PC-3 (cell line): Measurements from ENCODE around the gene TMUB2. TPM values are rescaled to one million over a fixed set of nuclear protein-coding genes. Genes with fewer than 3 reads are reported as not detected.
A peak's percentile ranks its signal among the peaks of the same experiment; 100 is the strongest.
"Not testable (repeated sequence)": the region's sequence is repeated elsewhere in the genome, so short reads cannot be mapped to it uniquely, and the experiment has no call there.

Experiments used
- ATAC-seq: fragments of 200-7000 bp; cut with Tn5 transposase; 2 replicates; pipeline ENCODE4 v1.9.1; 2020; ENCODE audit warnings: mild to moderate bottlenecking, moderate library complexity
- Bru-seq: library from RNA; stranded (reverse); fragments of 400-500 nt; gene quantifications from one replicate; lab custom pipeline; 2021; lab: Mats Ljungman, UMichigan
- BruChase-seq, 2 experiments: library from RNA; stranded (reverse); fragments of 400-500 nt; gene quantifications; one replicate each; lab custom pipeline; 2021; lab: Mats Ljungman, UMichigan
- BruUV-seq: library from RNA; stranded (reverse); fragments of 400-500 nt; replicated peaks from 2 replicates; lab custom pipeline; 2021; lab: Mats Ljungman, UMichigan
- CTCF ChIA-PET: fragments of 300-600 bp; sonication (Branson Sonifier 250); formaldehyde crosslinking; loops from one replicate; lab custom pipeline; 2022; ENCODE audit warnings: antibody characterized with exemption; lab: Charles Lee
- POLR2A ChIA-PET: fragments of 300-600 bp; sonication (Branson Sonifier 250); formaldehyde crosslinking; loops from one replicate; lab custom pipeline; 2022; ENCODE audit warnings: antibody characterized with exemption; ENCODE audit not compliant: unreplicated experiment; lab: Charles Lee
- DNase-seq: peaks from one replicate; pipeline ENCODE4 v3.0.0-alpha.2; 2015
- H2AFZ ChIP-seq: fragments of 300-600 bp; sonication (generic); 2 replicates; pipeline ENCODE4 v1.6.0; 2016; ENCODE audit warnings: antibody characterized with exemption, low read length
- H3F3A ChIP-seq: fragments of 300-600 bp; sonication (generic); one replicate; pipeline ENCODE4 v1.6.0; 2017; ENCODE audit warnings: antibody characterized with exemption, low read length, control low read depth, mild to moderate bottlenecking; ENCODE audit not compliant: unreplicated experiment
- H3K27ac ChIP-seq: fragments of 300-600 bp; sonication (generic); 2 replicates; pipeline ENCODE4 v1.5.1; 2016; ENCODE audit warnings: mild to moderate bottlenecking, low read length
- H3K27me3 ChIP-seq: fragments of 300-600 bp; sonication (generic); 2 replicates; pipeline ENCODE4 v1.6.1; 2016; ENCODE audit warnings: low read length, mixed read lengths
- H3K36me3 ChIP-seq: fragments of 300-600 bp; sonication (generic); 2 replicates; pipeline ENCODE4 v1.6.1; 2016; ENCODE audit warnings: low read depth, mixed run types, low read length, mixed read lengths
- H3K4me1 ChIP-seq: fragments of 300-600 bp; sonication (generic); 2 replicates; pipeline ENCODE4 v1.5.1; 2016; ENCODE audit warnings: low read length; ENCODE audit not compliant: insufficient read depth
- H3K4me2 ChIP-seq: fragments of 300-600 bp; sonication (generic); 2 replicates; pipeline ENCODE4 v1.6.0; 2016; ENCODE audit warnings: low read length
- H3K4me3 ChIP-seq: fragments of 300-600 bp; sonication (generic); 2 replicates; pipeline ENCODE4 v1.5.1; 2016; ENCODE audit warnings: mild to moderate bottlenecking, low read length, mixed read lengths
- H3K79me2 ChIP-seq: fragments of 300-600 bp; sonication (generic); 2 replicates; pipeline ENCODE4 v1.6.1; 2017; ENCODE audit warnings: low read length, mixed read lengths
- H3K9ac ChIP-seq: fragments of 300-600 bp; sonication (generic); 2 replicates; pipeline ENCODE4 v1.6.0; 2016; ENCODE audit warnings: mild to moderate bottlenecking, low read length
- H3K9me2 ChIP-seq: fragments of 300-600 bp; sonication (generic); replicated peaks from 2 replicates; pipeline ENCODE4 v1.6.1; 2016; ENCODE audit warnings: mixed run types, low read length, mixed read lengths
- H3K9me3 ChIP-seq: fragments of 300-600 bp; sonication (generic); 2 replicates; pipeline ENCODE4 v1.6.1; 2016; ENCODE audit warnings: low read length, mixed read lengths
- H4K20me1 ChIP-seq: fragments of 300-600 bp; sonication (generic); 2 replicates; pipeline ENCODE4 v1.6.1; 2016; ENCODE audit warnings: low read length, mixed read lengths
- EZH2 ChIP-seq: fragments of 300-600 bp; sonication (generic); IDR thresholded peaks from one replicate; pipeline ENCODE4 v1.6.1; 2017; ENCODE audit warnings: antibody characterized with exemption, mild to moderate bottlenecking, low read length; ENCODE audit not compliant: unreplicated experiment
- EZH2phosphoT487 ChIP-seq: fragments of 300-600 bp; sonication (generic); IDR thresholded peaks from 2 replicates; pipeline ENCODE4 v1.6.1; 2018; ENCODE audit warnings: mild to moderate bottlenecking, antibody characterized with exemption, low read length, borderline replicate concordance
- intact Hi-C: fragments of 100-400 bp; cut with micrococcal nuclease; formaldehyde crosslinking; loops from 2 replicates; pipeline ENCODE4 v1.9.0; 2023
- long read RNA-seq: library from polyadenylated mRNA; unstranded; transcript quantifications from one replicate; pipeline ENCODE4 v2.0.0, GENCODE V29; 2021; ENCODE audit not compliant: unreplicated experiment
- total RNA-seq: library from RNA; depleted of rRNA; stranded (reverse); fragments of >200 nt; gene quantifications from 2 replicates; pipeline ENCODE4 v1.2.3, GENCODE V29; 2014; rRNA removed
- TF ChIP-seq, protein P1 (sequence below): fragments of 300-600 bp; sonication (generic); conservative IDR thresholded peaks from 2 replicates; pipeline ENCODE4 v1.5.1; 2017; ENCODE audit warnings: antibody characterized with exemption, low read depth, mild to moderate bottlenecking, low read length

The TMUB2 gene
- total RNA-seq (38.3 and 43.4 TPM in 2 replicates), Bru-seq, nascent RNA (percentile 87 among the genes with signal in this experiment), BruChase-seq, experiment 1, labeled RNA remaining after a 6-hour chase (percentile 96 among the genes with signal in this experiment), BruChase-seq, experiment 2, labeled RNA remaining after a 2-hour chase (percentile 94 among the genes with signal in this experiment)
- long read RNA-seq, transcript TMUB2-201 (3 exons, 2,418 nt), result major isoform, 8 of 140 reads
- long read RNA-seq, partial matches to known transcripts, result 73 of 140 reads
- long read RNA-seq, other reads (novel, unspliced or antisense), result 47 of 140 reads

DNA sequence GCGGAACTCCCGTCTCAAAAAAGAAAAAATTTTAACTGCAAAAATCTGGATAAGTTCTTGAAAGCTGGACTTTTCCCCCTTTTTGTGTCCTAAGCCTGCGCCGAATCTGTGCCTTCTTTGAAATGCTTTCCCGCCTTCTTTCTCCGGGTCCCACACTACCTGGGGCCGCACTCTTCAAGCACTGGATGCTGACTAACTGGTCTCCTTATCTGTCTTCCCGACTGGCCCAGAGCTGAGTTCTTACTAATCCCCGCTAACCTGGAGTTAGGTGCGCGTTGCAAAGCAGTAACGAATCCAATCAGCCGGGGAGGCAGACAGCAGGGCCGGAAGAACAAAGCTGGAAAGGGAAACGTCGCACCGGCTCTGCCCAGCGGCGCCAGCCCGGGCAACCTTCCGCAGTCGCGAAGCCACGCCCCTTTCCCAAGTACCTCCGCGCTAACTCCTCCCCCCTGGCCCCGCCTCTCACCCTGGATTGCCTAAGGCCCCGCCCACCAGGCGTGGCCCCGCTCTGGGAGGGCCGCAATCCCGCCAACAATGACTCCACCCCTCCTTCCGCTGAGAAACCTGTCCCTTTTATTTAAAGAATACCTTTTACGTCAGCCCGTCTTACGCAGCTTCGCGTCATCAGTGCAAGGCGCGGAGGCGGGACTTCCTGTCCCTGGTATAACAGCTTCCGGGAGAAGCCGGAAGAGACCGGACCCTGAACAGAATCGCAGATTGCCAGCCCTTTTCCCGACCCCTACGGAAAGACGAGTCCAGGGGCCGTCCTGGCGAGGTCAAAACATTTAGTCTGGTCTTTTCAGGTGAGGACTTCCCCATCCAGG is at the start of gene TMUB2:
TSS of gene TMUB2 (plus strand) at position 666 of the 824 bp plus-strand sequence. CDS start 737 bp downstream, outside the sequence.
- H2AFZ ChIP-seq, result peak within 1 kb of the TSS; percentile 87
- H3K27ac ChIP-seq, result peak within 1 kb of the TSS; percentile 83
- TSS peak; percentile 74 for BruUV-seq
- POLR2A ChIA-PET, result interaction anchor here (0.5 to 1.0 kb wide), 5 partner anchors 18 to 570 kb away, joined by 3 to 13 read pairs (median 3); no protein-coding TSS in a partner anchor
- TF ChIP-seq EZH2, result no peak
- TF ChIP-seq, protein P1, sequence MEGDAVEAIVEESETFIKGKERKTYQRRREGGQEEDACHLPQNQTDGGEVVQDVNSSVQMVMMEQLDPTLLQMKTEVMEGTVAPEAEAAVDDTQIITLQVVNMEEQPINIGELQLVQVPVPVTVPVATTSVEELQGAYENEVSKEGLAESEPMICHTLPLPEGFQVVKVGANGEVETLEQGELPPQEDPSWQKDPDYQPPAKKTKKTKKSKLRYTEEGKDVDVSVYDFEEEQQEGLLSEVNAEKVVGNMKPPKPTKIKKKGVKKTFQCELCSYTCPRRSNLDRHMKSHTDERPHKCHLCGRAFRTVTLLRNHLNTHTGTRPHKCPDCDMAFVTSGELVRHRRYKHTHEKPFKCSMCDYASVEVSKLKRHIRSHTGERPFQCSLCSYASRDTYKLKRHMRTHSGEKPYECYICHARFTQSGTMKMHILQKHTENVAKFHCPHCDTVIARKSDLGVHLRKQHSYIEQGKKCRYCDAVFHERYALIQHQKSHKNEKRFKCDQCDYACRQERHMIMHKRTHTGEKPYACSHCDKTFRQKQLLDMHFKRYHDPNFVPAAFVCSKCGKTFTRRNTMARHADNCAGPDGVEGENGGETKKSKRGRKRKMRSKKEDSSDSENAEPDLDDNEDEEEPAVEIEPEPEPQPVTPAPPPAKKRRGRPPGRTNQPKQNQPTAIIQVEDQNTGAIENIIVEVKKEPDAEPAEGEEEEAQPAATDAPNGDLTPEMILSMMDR, result no peak
- TF ChIP-seq EZH2phosphoT487, result no peak
- H3K36me3 ChIP-seq, result peaks cover 15% of the 10 kb centered on the region; the same call in 1 of the 2 replicates
- peak; percentile 88 for ATAC-seq
- no peaks in the 10 kb centered on the region for H3K27me3 ChIP-seq
- H3K9me2 ChIP-seq, result no peaks in the 10 kb centered on the region
- intact Hi-C loops, result loop anchor here (1.0 to 10.0 kb wide), 3 partner anchors 12 to 112 kb away; partner anchors contain the start of gene G6PC3
- peak within 1 kb of the TSS; percentile 95 for H3K9ac ChIP-seq
- H3K9me3 ChIP-seq, result no peaks in the 10 kb centered on the region
- CTCF ChIA-PET, result interaction anchor here (0.6 to 1.3 kb wide), 7 partner anchors 23 to 337 kb away, joined by 3 to 11 read pairs (median 4); no protein-coding TSS in a partner anchor
- peak; percentile 100 for DNase-seq
- H3F3A ChIP-seq, result no peaks in the 10 kb centered on the region
- peaks cover 18% of the 10 kb centered on the region for H3K4me1 ChIP-seq
- H3K4me3 ChIP-seq, result peak within 1 kb of the TSS; percentile 94
- H3K79me2 ChIP-seq, result peaks cover 71% of the 10 kb centered on the region
- peak within 1 kb of the TSS; percentile 84 for H3K4me2 ChIP-seq
- no peaks in the 10 kb centered on the region for H4K20me1 ChIP-seq

DNA sequence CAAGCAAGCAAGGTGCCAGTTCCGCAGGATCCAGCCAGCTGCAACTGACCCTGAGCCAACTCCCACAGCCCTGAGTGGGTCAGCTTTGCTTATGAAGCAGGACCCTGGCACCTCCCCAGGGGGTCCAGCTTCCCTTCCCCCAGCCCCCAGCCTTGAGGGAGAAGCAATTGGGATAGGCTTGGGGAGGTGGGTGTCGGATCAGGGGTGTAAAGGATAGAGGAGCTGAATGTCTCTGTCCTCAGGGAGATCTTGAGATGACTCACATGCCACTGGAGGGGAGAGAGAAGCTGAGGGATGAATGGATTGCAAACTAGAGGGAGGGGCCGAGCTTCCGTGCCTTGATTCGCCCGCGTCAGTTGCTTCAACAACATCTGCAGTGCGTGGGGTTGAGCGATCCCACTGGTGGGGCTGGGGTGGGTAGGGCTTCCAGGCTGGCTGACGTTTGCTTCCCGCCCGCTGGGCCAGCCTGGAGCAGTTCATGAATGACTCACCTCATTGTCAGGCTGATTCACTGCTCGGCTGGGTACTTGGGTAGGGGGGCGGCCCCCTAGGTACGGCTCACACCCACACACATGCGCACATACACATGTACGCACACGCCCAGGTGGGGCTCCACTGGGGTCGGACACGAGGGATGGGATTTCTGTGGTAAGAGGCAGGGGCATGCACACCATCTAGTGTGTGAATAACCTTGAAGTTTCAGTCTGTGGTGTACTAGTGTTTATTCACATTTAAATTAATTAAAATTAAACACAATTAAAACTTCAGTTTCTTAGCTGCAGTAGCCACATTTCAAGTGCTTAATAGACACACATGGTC is 48.7 kb upstream of the TMUB2 start:
- no peaks in the 10 kb centered on the region for H3K9me3 ChIP-seq
- peaks cover 33% of the 10 kb centered on the region for H3K4me1 ChIP-seq
- H3K9me2 ChIP-seq, result no peaks in the 10 kb centered on the region
- peak overlapping the region; percentile 59 for H2AFZ ChIP-seq
- peak overlapping the region; percentile 94 for H3K27ac ChIP-seq
- H3K9ac ChIP-seq, result peak overlapping the region; percentile 78
- DNase-seq (peak; percentile 99), ATAC-seq (peak; percentile 86)
- TF ChIP-seq EZH2 (no peak), EZH2phosphoT487 (no peak)
- TF ChIP-seq, protein P1, result no peak
- H4K20me1 ChIP-seq, result no peaks in the 10 kb centered on the region
- ChIA-PET POLR2A (interaction anchor here (0.6 to 1.1 kb wide), 8 partner anchors 10 to 445 kb away, joined by 3 to 6 read pairs (median 4); partner anchors contain the start of gene HDAC5), CTCF (interaction anchor here (0.5 to 1.9 kb wide), 11 partner anchors 10 to 456 kb away, joined by 3 to 17 read pairs (median 5); partner anchors contain the start of genes HDAC5 and TMUB2)
- no peaks in the 10 kb centered on the region for H3K27me3 ChIP-seq
- peak overlapping the region; percentile 59 for H3K4me3 ChIP-seq
- H3K4me2 ChIP-seq, result peak overlapping the region; percentile 89
- intact Hi-C loops, result loop anchor here (1.0 to 5.0 kb wide), 5 partner anchors 14 to 131 kb away; partner anchors contain the start of genes G6PC3 and TMUB2
- BruUV-seq, result no TSS peak
- H3K36me3 ChIP-seq, result no peaks in the 10 kb centered on the region
- H3F3A ChIP-seq, result no peaks in the 10 kb centered on the region
- H3K79me2 ChIP-seq, result peaks cover 13% of the 10 kb centered on the region

DNA sequence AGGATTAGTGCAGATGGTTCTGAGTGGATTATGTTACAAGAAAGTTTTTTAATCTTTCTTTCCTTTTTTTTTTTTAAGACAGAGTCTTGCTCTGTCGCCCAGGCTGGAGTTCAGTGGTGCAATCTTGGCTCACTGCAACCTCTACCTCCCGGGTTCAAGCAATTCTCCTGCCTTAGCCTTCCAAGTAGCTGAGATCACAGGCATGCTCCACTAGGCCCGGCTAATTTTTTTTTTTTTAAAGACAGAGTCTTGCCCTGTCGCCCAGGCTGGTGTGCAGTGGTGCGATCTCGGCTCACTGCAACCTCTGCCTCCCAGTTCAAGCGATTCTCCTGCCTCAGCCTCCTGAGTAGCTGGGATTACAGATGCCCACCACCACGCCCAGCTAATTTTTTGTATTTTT is 42.9 kb upstream of the TMUB2 start:
- ATAC-seq, BruUV-seq, DNase-seq, H3F3A ChIP-seq, POLR2A ChIA-PET, H4K20me1 ChIP-seq, H3K4me3 ChIP-seq, H2AFZ ChIP-seq, H3K9me3 ChIP-seq, intact Hi-C loops, H3K4me2 ChIP-seq, H3K9ac ChIP-seq, H3K27ac ChIP-seq, H3K27me3 ChIP-seq, H3K9me2 ChIP-seq: not testable (repeated sequence)
- H3K4me1 ChIP-seq, result peaks cover 16% of the 10 kb centered on the region
- peaks cover 36% of the 10 kb centered on the region for H3K79me2 ChIP-seq
- CTCF ChIA-PET, result interaction anchor here (0.6 kb wide), 1 partner anchor 43 kb away, joined by 4 read pairs; the partner anchor contains the start of gene TMUB2
- peaks cover 11% of the 10 kb centered on the region; the same call in 1 of the 2 replicates for H3K36me3 ChIP-seq
